Central memory CD8-positive, alpha-beta T cell (primary cell): ENCODE data around the gene ZNF500.

Source experiments
- ATAC-seq: fragments of 150-1000 bp; cut with Tn5 transposase; replicated peaks from 2 replicates; pipeline ENCODE4 v1.10.0; 2022; ENCODE audit warnings: mild to moderate bottlenecking, moderate FRiP score, moderate number of reproducible peaks; ENCODE audit not compliant: poor library complexity, severe bottlenecking; ENCODE audit errors: extremely low read depth
- DNase-seq, 2 donors: peaks; one replicate each; pipeline ENCODE4 v3.0.0; 2021; ENCODE audit warnings: low spot score in 2 of 2
- H3K27ac Mint-ChIP-seq: one replicate; pipeline ENCODE4 v1.8.0; 2022; ENCODE audit warnings: low read depth, mild to moderate bottlenecking, moderate library complexity, mixed read lengths
- H3K27me3 Mint-ChIP-seq: one replicate; pipeline ENCODE4 v1.8.0; 2022; ENCODE audit warnings: mixed read lengths
- H3K36me3 Mint-ChIP-seq: one replicate; pipeline ENCODE4 v1.8.0; 2022; ENCODE audit warnings: mild to moderate bottlenecking, moderate library complexity, mixed read lengths; ENCODE audit not compliant: insufficient read depth
- H3K4me1 Mint-ChIP-seq: one replicate; pipeline ENCODE4 v1.8.0; 2022; ENCODE audit warnings: mixed read lengths
- H3K4me3 Mint-ChIP-seq: one replicate; pipeline ENCODE4 v1.8.0; 2022; ENCODE audit warnings: mild to moderate bottlenecking, moderate library complexity, mixed read lengths
- H3K9me3 Mint-ChIP-seq: one replicate; pipeline ENCODE4 v1.8.0; 2022; ENCODE audit warnings: mixed read lengths

ZNF500 gene

GRCh38 chr16:4760221-4760910 is 6.6 kb downstream of the ZNF500 start:
- Mint-ChIP-seq H3K27me3 (no peaks in the 10 kb centered on the region), H3K4me3 (no peak overlapping the region), H3K4me1 (peaks cover 5% of the 10 kb centered on the region), H3K36me3 (peaks cover 59% of the 10 kb centered on the region), H3K9me3 (no peaks in the 10 kb centered on the region), H3K27ac (no peak overlapping the region)
- ATAC-seq (no peak), DNase-seq (no peak)

GRCh38 chr16:4755687-4756086 is 11.3 kb downstream of the ZNF500 start:
- ATAC-seq: no peak
- no peaks in the 10 kb centered on the region for H3K27me3 Mint-ChIP-seq
- DNase-seq: no peak
- no peaks in the 10 kb centered on the region for H3K4me1 Mint-ChIP-seq
- H3K36me3 Mint-ChIP-seq: peaks cover 57% of the 10 kb centered on the region
- no peak overlapping the region for H3K27ac Mint-ChIP-seq
- H3K9me3 Mint-ChIP-seq: no peaks in the 10 kb centered on the region
- no peak overlapping the region for H3K4me3 Mint-ChIP-seq

- ATAC-seq: no peak
These were observed 12.1 kb downstream of the ZNF500 start for GRCh38 chr16:4754865-4755264.

GRCh38 chr16:4753227-4753626 is 13.7 kb downstream of the ZNF500 start:
- H3K9me3 Mint-ChIP-seq: no peaks in the 10 kb centered on the region
- peaks cover under 1% of the 10 kb centered on the region for H3K4me1 Mint-ChIP-seq
- no peak for ATAC-seq
- no peak overlapping the region for H3K27ac Mint-ChIP-seq
- DNase-seq: no peak
- H3K36me3 Mint-ChIP-seq: peaks cover 45% of the 10 kb centered on the region
- no peaks in the 10 kb centered on the region for H3K27me3 Mint-ChIP-seq
- H3K4me3 Mint-ChIP-seq: no peak overlapping the region

More at GRCh38 chr16:4754865-4755264, 12.1 kb downstream of the ZNF500 start:
- Mint-ChIP-seq H3K27ac (no peak overlapping the region), H3K27me3 (no peaks in the 10 kb centered on the region), H3K36me3 (peaks cover 53% of the 10 kb centered on the region), H3K4me1 (no peaks in the 10 kb centered on the region), H3K4me3 (no peak overlapping the region), H3K9me3 (no peaks in the 10 kb centered on the region)
- DNase-seq: no peak

- no peaks in the 10 kb centered on the region for H3K27me3 Mint-ChIP-seq
- no peak for DNase-seq
These were observed 14.4 kb downstream of the ZNF500 start for GRCh38 chr16:4752351-4753100.

GRCh38 chr16:4750896-4751295 is 16.1 kb downstream of the ZNF500 start:
- no peaks in the 10 kb centered on the region for H3K9me3 Mint-ChIP-seq
- no peak overlapping the region for H3K4me3 Mint-ChIP-seq
- ATAC-seq (no peak), DNase-seq (no peak)
- H3K36me3 Mint-ChIP-seq: peaks cover 31% of the 10 kb centered on the region
- H3K4me1 Mint-ChIP-seq: peaks cover 14% of the 10 kb centered on the region
- no peak overlapping the region for H3K27ac Mint-ChIP-seq
- H3K27me3 Mint-ChIP-seq: no peaks in the 10 kb centered on the region

More at GRCh38 chr16:4752351-4753100, 14.4 kb downstream of the ZNF500 start:
- ATAC-seq: no peak
- H3K27ac Mint-ChIP-seq: no peak overlapping the region
- no peaks in the 10 kb centered on the region for H3K9me3 Mint-ChIP-seq
- H3K4me3 Mint-ChIP-seq: no peak overlapping the region
- H3K36me3 Mint-ChIP-seq: peaks cover 39% of the 10 kb centered on the region
- peaks cover 7% of the 10 kb centered on the region for H3K4me1 Mint-ChIP-seq

GRCh38 chr16:4749700-4750257 is 17.2 kb downstream of the ZNF500 start:
- H3K4me3 Mint-ChIP-seq: no peak overlapping the region
- H3K27me3 Mint-ChIP-seq: no peaks in the 10 kb centered on the region
- H3K9me3 Mint-ChIP-seq: no peaks in the 10 kb centered on the region
- peaks cover 14% of the 10 kb centered on the region for H3K4me1 Mint-ChIP-seq
- H3K36me3 Mint-ChIP-seq: peaks cover 21% of the 10 kb centered on the region
- no peak for DNase-seq
- no peak overlapping the region for H3K27ac Mint-ChIP-seq
- no peak for ATAC-seq

GRCh38 chr16:4748682-4749411 is 18.1 kb downstream of the ZNF500 start:
- DNase-seq (no peak), ATAC-seq (no peak)
- Mint-ChIP-seq H3K27ac (no peak overlapping the region), H3K4me3 (no peak overlapping the region), H3K4me1 (peaks cover 14% of the 10 kb centered on the region), H3K27me3 (no peaks in the 10 kb centered on the region), H3K9me3 (no peaks in the 10 kb centered on the region), H3K36me3 (peaks cover 17% of the 10 kb centered on the region)

- Mint-ChIP-seq H3K4me3 (peak overlapping the region; percentile 44), H3K9me3 (no peaks in the 10 kb centered on the region), H3K27me3 (no peaks in the 10 kb centered on the region), H3K36me3 (peaks cover 12% of the 10 kb centered on the region), H3K4me1 (peaks cover 20% of the 10 kb centered on the region), H3K27ac (peak overlapping the region; percentile 90)
- DNase-seq (no peak), ATAC-seq (no peak)
These were observed 18.9 kb downstream of the ZNF500 start for GRCh38 chr16:4747906-4748681.

- ATAC-seq (no peak), DNase-seq (no peak)
- Mint-ChIP-seq H3K4me3 (no peak overlapping the region), H3K27me3 (no peaks in the 10 kb centered on the region), H3K36me3 (peaks cover 11% of the 10 kb centered on the region), H3K27ac (peak overlapping the region; percentile 90), H3K4me1 (peaks cover 21% of the 10 kb centered on the region), H3K9me3 (no peaks in the 10 kb centered on the region)
These were observed 19.9 kb downstream of the ZNF500 start for GRCh38 chr16:4746991-4747574.

GRCh38 chr16:4746215-4746614 is 20.7 kb downstream of the ZNF500 start:
- Mint-ChIP-seq H3K27ac (no peak overlapping the region), H3K4me3 (no peak overlapping the region), H3K27me3 (no peaks in the 10 kb centered on the region), H3K36me3 (peaks cover 7% of the 10 kb centered on the region), H3K9me3 (no peaks in the 10 kb centered on the region), H3K4me1 (peaks cover 21% of the 10 kb centered on the region)
- DNase-seq (no peak), ATAC-seq (no peak)

- H3K4me3 Mint-ChIP-seq: no peak overlapping the region
- H3K27ac Mint-ChIP-seq: no peak overlapping the region
- H3K9me3 Mint-ChIP-seq: no peaks in the 10 kb centered on the region
- H3K27me3 Mint-ChIP-seq: no peaks in the 10 kb centered on the region
- no peaks in the 10 kb centered on the region for H3K36me3 Mint-ChIP-seq
- ATAC-seq: no peak
- no peak for DNase-seq
- peaks cover 21% of the 10 kb centered on the region for H3K4me1 Mint-ChIP-seq
These were observed 21.7 kb downstream of the ZNF500 start for GRCh38 chr16:4745274-4745569.
